Mammary epithelial cell (primary cell): Measurements from ENCODE around the gene SSC5D.

ENCODE experiments used
- CTCF ChIP-seq, 2 donors: IDR thresholded peaks in 1 of 2; conservative IDR thresholded peaks in 1 of 2; 2 replicates each; pipeline ENCODE4 v1.5.1; 2011 to 2012; ENCODE audit warnings: inconsistent platforms in 2 of 2, low read length in 2 of 2, mild to moderate bottlenecking in 2 of 2, control low read depth in 1 of 2, low read depth in 1 of 2; ENCODE audit not compliant: insufficient read depth in 1 of 2; ENCODE audit errors: extremely low read depth in 1 of 2
- EZH2 ChIP-seq: IDR thresholded peaks from 2 replicates; pipeline ENCODE4 v1.6.1; 2012; ENCODE audit warnings: low read length, inconsistent platforms, borderline replicate concordance

- TF ChIP-seq CTCF (conservative IDR thresholded peaks at IDR 0.05 in 1 of 2, IDR thresholded peaks at IDR 0.05 in 1 of 2; ENCODE audit: extremely low read depth in 1 of 2, insufficient read depth in 1 of 2, low read depth in 1 of 2, low read length in 2 of 2) (no peak), EZH2 (no peak)
These were observed 9.9 kb upstream of the SSC5D start for GRCh38 chr19:55478364-55478763.
